GM12878 (cell line): Measurements from ENCODE around the gene EHD4. TPM values are rescaled to one million over a fixed set of nuclear protein-coding genes. Genes with fewer than 3 reads are reported as not detected.

ENCODE experiments used
- ATAC-seq: fragments of 200-7000 bp; cut with Tn5 transposase; 3 replicates; pipeline ENCODE4 v1.9.1; 2020; ENCODE audit warnings: mild to moderate bottlenecking, moderate library complexity
- BruUV-seq: library from RNA; stranded (reverse); fragments of 400-500 nt; replicated peaks from 2 replicates; lab custom pipeline; 2021; lab: Mats Ljungman, UMichigan
- CTCF ChIA-PET: fragments of 300-600 bp; sonication (Branson Sonifier 250); formaldehyde crosslinking; extraction: SDS; loops from one replicate; lab custom pipeline; 2021; ENCODE audit warnings: inconsistent platforms; lab: Yijun Ruan, JAX
- POLR2A ChIA-PET: fragments of 350-600 bp; formaldehyde crosslinking; extraction: SDS; loops from one replicate; lab custom pipeline; 2021; ENCODE audit warnings: inconsistent platforms; lab: Charles Lee
- RAD21 ChIA-PET: fragments of 300-600 bp; sonication (Branson Sonifier 250); formaldehyde crosslinking; loops from one replicate; lab custom pipeline; 2023; ENCODE audit warnings: antibody characterized with exemption; ENCODE audit not compliant: unreplicated experiment; lab: Charles Lee
- SMC1A ChIA-PET: fragments of 300-600 bp; sonication (Branson Sonifier 250); formaldehyde crosslinking; loops from one replicate; lab custom pipeline; 2023; ENCODE audit not compliant: unreplicated experiment, uncharacterized antibody; lab: Charles Lee
- DNase-seq: peaks from one replicate; pipeline ENCODE4 v3.0.0-alpha.2; 2011; ENCODE audit warnings: low read depth, low spot score
- FAIRE-seq: peaks from 3 replicates; lab custom pipeline; 2011; peaks lifted over from hg19 to GRCh38; lab: Jason Lieb, UNC
- H2AFZ ChIP-seq: 2 replicates; pipeline ENCODE4 v1.6.0; 2011; ENCODE audit warnings: low read depth, low read length, control low read depth; ENCODE audit not compliant: control insufficient read depth
- H3K27ac ChIP-seq: 2 replicates; pipeline ENCODE4 v1.5.1; 2011; ENCODE audit warnings: control low read depth; ENCODE audit not compliant: control insufficient read depth, insufficient read depth
- H3K27me3 ChIP-seq, 2 experiments: replicated peaks in 1 of 2; 2 replicates each; pipeline versions ENCODE4 v1.6.0 to v1.6.1; 2011; ENCODE audit warnings: low read length in 1 of 2; ENCODE audit not compliant: control insufficient read depth in 2 of 2, insufficient read depth in 2 of 2
- H3K36me3 ChIP-seq, 2 experiments: 2 replicates each; pipeline ENCODE4 v1.5.1; 2011; ENCODE audit warnings: low read length in 1 of 2; ENCODE audit not compliant: control insufficient read depth in 2 of 2, insufficient read depth in 2 of 2
- H3K4me1 ChIP-seq: 2 replicates; pipeline ENCODE4 v1.6.1; 2011; ENCODE audit warnings: mild to moderate bottlenecking, low read length, moderate library complexity, mixed read lengths; ENCODE audit not compliant: control insufficient read depth, insufficient read depth
- H3K4me2 ChIP-seq: 2 replicates; pipeline ENCODE4 v1.6.0; 2011; ENCODE audit warnings: control low read depth; ENCODE audit not compliant: control insufficient read depth, insufficient read depth
- H3K4me3 ChIP-seq: fragments of 200-600 bp; sonication (generic); 2 replicates; pipeline ENCODE4 v1.5.1; 2016
- H3K79me2 ChIP-seq: 2 replicates; pipeline ENCODE4 v1.6.0; 2011; ENCODE audit warnings: low read length; ENCODE audit not compliant: control insufficient read depth, insufficient read depth
- H3K9ac ChIP-seq: 2 replicates; pipeline ENCODE4 v1.8.0; 2011; ENCODE audit warnings: low read length, control low read depth, mixed read lengths; ENCODE audit not compliant: control insufficient read depth, insufficient read depth
- H3K9me3 ChIP-seq: replicated peaks from 3 replicates; pipeline ENCODE4 v1.5.1; 2011; ENCODE audit warnings: mild to moderate bottlenecking, low read length; ENCODE audit not compliant: control insufficient read depth, insufficient read depth
- H4K20me1 ChIP-seq: 2 replicates; pipeline ENCODE4 v1.6.0; 2011; ENCODE audit not compliant: control insufficient read depth, insufficient read depth
- BRCA1 ChIP-seq: IDR thresholded peaks from 2 replicates; pipeline ENCODE4 v1.6.1; 2011; ENCODE audit warnings: low read depth, low read length, improper control_type of control experiment
- CHD4 ChIP-seq: fragments of 200-600 bp; sonication (generic); IDR thresholded peaks from 2 replicates; pipeline ENCODE4 v1.6.1; 2016; ENCODE audit warnings: mild to moderate bottlenecking
- GATAD2B ChIP-seq: fragments of 450-650 bp; conservative IDR thresholded peaks from 2 replicates; pipeline ENCODE4 v1.6.1; 2017; ENCODE audit warnings: low read depth, mild to moderate bottlenecking, moderate library complexity
- KAT2A ChIP-seq: conservative IDR thresholded peaks from 2 replicates; pipeline ENCODE4 v1.6.1; 2011; ENCODE audit warnings: low read depth, low read length; ENCODE audit not compliant: control insufficient read depth
- MTA3 ChIP-seq: IDR thresholded peaks from 2 replicates; pipeline ENCODE4 v1.6.1; 2012; ENCODE audit warnings: low read length, inconsistent platforms, borderline replicate concordance
- ZNF217 ChIP-seq: fragments of 450-650 bp; IDR thresholded peaks from 2 replicates; pipeline ENCODE4 v1.6.1; 2017; ENCODE audit warnings: antibody characterized with exemption, mild to moderate bottlenecking
- WGBS: methylation state at CpG from one replicate; pipeline ENCODE4 v1.1.6; 2016; ENCODE audit warnings: low lambda C conversion rate; ENCODE audit not compliant: insufficient replicate concordance, insufficient coverage; ENCODE audit errors: missing lambda C conversion rate; 5-methylcytosine and 5-hydroxymethylcytosine counted together
- in situ Hi-C: fragments of 300-500 bp; cut with MboI; formaldehyde crosslinking; loops from 9 replicates; pipeline ENCODE4 v1.14.3; 2018; ENCODE audit warnings: mixed read lengths
- intact Hi-C: fragments of 100-400 bp; cut with micrococcal nuclease; formaldehyde crosslinking; loops from one replicate; pipeline ENCODE4 v1.14.2; 2022; ENCODE audit not compliant: unreplicated experiment
- polyA plus RNA-seq, 11 experiments: library from polyadenylated mRNA; depleted of rRNA in 4 of 11; unstranded in 6 of 11; stranded (reverse) in 5 of 11; fragments of >200 nt; fragmentation: Nextera tagmentation in 4 of 11; fragmentation: Illumina TruSeq in 1 of 11; extraction: Ambion mirVana in 4 of 11; extraction: Trizol in 1 of 11; gene quantifications; 1 replicate in 1 of 11; 2 replicates in 10 of 11; pipeline versions ENCODE4 v1.2.1 to v1.2.3, GENCODE V29; 2011 to 2016; ENCODE audit warnings: inconsistent platforms in 2 of 11, missing spikeins in 2 of 11, low read depth in 1 of 11
- total RNA-seq, 4 experiments: library from RNA; depleted of rRNA in 3 of 4; stranded (reverse); fragments of >200 nt in 3 of 4; fragmentation: Illumina TruSeq in 1 of 4; extraction: Trizol in 1 of 4; gene quantifications; 2 replicates each; pipeline versions ENCODE4 v1.2.1 to v1.2.3, GENCODE V29; 2013 to 2021
- TF ChIP-seq, protein P1 (sequence below): IDR thresholded peaks from 2 replicates; pipeline ENCODE4 v1.6.1; 2012; ENCODE audit warnings: improper control_type of control experiment, low read depth, low read length; ENCODE audit not compliant: insufficient replicate concordance
- TF ChIP-seq, protein P2 (sequence below): fragments of 450-650 bp; conservative IDR thresholded peaks from 2 replicates; pipeline ENCODE4 v1.6.1; 2017; ENCODE audit warnings: mild to moderate bottlenecking, moderate library complexity

The EHD4 gene
- total and polyA plus RNA-seq, 10 of the 15 experiments (the other 5 are each of a cell fraction or from before 2014, with no cell fraction given), result 4.2 to 62.9 (median 44.7) TPM

DNA sequence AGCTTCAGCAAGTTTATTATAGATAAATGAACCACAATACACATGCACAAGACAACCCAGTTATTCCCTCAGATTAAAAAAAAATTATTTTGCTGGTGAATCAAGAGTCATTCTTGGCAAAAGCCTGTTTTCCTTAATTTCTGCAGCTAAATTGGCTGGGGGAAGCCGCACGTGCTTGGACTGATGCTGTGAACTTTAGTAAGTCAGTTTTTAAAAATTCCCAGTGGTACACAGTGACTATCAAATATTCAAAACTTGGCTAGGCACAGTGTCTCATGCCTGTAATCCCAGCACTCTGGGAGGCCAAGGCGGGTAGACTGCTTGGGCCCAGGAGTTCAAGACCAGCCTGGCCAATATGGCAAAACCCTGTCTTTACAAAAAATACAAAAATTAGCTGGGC, 23.9 kb downstream of the EHD4 start:
- no peaks in the 10 kb centered on the region for H3K9me3 ChIP-seq
- CTCF ChIA-PET, result interaction anchor here (1.4 kb wide), 2 partner anchors 10 to 15 kb away, joined by 3 read pairs; no protein-coding TSS in a partner anchor

DNA sequence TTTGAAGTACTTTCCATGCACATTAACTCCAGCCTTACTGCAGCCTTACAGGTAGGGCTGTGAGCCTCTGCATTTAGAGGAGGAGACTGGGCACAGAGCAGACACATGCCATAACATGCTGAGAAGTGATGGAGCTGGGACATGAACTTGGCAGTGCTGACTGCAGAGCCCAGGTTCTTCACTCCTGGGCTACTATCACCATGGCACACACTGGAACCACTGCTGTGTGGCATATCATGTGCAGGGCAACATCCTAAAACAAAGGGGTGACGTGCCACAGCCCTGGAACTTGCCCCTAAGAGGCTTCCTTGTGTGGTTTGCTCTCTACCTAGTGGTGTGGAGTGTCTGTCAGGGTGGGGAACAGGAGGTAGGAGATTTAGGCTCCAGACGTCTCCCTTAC, 25.4 kb downstream of the EHD4 start:
- Histone ChIP-seq H3K4me2 (no peak overlapping the region), H4K20me1 (peaks cover 5% of the 10 kb centered on the region), H3K36me3 (peaks cover 31 to 47% of the 10 kb centered on the region in 2 experiments), H3K9ac (no peak overlapping the region), H3K9me3 (no peaks in the 10 kb centered on the region), H3K27me3 (no peaks in the 10 kb centered on the region), H3K27ac (no peak overlapping the region), H2AFZ (no peak overlapping the region), H3K4me3 (no peak overlapping the region), H3K4me1 (no peaks in the 10 kb centered on the region), H3K79me2 (peaks cover 13% of the 10 kb centered on the region)
- BruUV-seq, result no TSS peak
- intact Hi-C loops, result no loop called here
- ChIA-PET SMC1A (no interaction called here), POLR2A (interaction anchor here (1.8 kb wide), 1 partner anchor 9 kb away, joined by 4 read pairs; no protein-coding TSS in a partner anchor), RAD21 (no interaction called here), CTCF (no interaction called here)
- no peak; the same call in 1 of the 3 replicates for ATAC-seq
- FAIRE-seq, result no peak
- 51% methylated on average over 2 of the region's 2 CpGs for WGBS
- DNase-seq, result no peak
- in situ Hi-C loops, result no loop called here
- no peak for TF ChIP-seq ZNF217
- no peak for TF ChIP-seq MTA3
- TF ChIP-seq, protein P1, sequence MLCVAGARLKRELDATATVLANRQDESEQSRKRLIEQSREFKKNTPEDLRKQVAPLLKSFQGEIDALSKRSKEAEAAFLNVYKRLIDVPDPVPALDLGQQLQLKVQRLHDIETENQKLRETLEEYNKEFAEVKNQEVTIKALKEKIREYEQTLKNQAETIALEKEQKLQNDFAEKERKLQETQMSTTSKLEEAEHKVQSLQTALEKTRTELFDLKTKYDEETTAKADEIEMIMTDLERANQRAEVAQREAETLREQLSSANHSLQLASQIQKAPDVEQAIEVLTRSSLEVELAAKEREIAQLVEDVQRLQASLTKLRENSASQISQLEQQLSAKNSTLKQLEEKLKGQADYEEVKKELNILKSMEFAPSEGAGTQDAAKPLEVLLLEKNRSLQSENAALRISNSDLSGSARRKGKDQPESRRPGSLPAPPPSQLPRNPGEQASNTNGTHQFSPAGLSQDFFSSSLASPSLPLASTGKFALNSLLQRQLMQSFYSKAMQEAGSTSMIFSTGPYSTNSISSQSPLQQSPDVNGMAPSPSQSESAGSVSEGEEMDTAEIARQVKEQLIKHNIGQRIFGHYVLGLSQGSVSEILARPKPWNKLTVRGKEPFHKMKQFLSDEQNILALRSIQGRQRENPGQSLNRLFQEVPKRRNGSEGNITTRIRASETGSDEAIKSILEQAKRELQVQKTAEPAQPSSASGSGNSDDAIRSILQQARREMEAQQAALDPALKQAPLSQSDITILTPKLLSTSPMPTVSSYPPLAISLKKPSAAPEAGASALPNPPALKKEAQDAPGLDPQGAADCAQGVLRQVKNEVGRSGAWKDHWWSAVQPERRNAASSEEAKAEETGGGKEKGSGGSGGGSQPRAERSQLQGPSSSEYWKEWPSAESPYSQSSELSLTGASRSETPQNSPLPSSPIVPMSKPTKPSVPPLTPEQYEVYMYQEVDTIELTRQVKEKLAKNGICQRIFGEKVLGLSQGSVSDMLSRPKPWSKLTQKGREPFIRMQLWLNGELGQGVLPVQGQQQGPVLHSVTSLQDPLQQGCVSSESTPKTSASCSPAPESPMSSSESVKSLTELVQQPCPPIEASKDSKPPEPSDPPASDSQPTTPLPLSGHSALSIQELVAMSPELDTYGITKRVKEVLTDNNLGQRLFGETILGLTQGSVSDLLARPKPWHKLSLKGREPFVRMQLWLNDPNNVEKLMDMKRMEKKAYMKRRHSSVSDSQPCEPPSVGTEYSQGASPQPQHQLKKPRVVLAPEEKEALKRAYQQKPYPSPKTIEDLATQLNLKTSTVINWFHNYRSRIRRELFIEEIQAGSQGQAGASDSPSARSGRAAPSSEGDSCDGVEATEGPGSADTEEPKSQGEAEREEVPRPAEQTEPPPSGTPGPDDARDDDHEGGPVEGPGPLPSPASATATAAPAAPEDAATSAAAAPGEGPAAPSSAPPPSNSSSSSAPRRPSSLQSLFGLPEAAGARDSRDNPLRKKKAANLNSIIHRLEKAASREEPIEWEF, result no peak
- TF ChIP-seq CHD4, result no peak
- TF ChIP-seq KAT2A, result no peak
- TF ChIP-seq BRCA1, result no peak
- TF ChIP-seq, protein P2, sequence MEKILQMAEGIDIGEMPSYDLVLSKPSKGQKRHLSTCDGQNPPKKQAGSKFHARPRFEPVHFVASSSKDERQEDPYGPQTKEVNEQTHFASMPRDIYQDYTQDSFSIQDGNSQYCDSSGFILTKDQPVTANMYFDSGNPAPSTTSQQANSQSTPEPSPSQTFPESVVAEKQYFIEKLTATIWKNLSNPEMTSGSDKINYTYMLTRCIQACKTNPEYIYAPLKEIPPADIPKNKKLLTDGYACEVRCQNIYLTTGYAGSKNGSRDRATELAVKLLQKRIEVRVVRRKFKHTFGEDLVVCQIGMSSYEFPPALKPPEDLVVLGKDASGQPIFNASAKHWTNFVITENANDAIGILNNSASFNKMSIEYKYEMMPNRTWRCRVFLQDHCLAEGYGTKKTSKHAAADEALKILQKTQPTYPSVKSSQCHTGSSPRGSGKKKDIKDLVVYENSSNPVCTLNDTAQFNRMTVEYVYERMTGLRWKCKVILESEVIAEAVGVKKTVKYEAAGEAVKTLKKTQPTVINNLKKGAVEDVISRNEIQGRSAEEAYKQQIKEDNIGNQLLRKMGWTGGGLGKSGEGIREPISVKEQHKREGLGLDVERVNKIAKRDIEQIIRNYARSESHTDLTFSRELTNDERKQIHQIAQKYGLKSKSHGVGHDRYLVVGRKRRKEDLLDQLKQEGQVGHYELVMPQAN, result no peak

More for the DNA sequence above, 23.9 kb downstream of the EHD4 start:
- no peak for DNase-seq
- no peak for FAIRE-seq
- Histone ChIP-seq H3K4me1 (no peaks in the 10 kb centered on the region), H3K79me2 (peaks cover 13% of the 10 kb centered on the region)
- POLR2A ChIA-PET, result interaction anchor here (1.0 kb wide), 1 partner anchor 27 kb away, joined by 3 read pairs; no protein-coding TSS in a partner anchor
- TF ChIP-seq GATAD2B, result no peak
- TF ChIP-seq, all 136 proteins: peak for 0
- intact Hi-C loops, result no loop called here
- no peak for ATAC-seq
- no peak overlapping the region for H2AFZ ChIP-seq
- H3K27ac ChIP-seq, result no peak overlapping the region
- peaks cover 29 to 39% of the 10 kb centered on the region in 2 experiments for H3K36me3 ChIP-seq
- H3K4me3 ChIP-seq, result no peak overlapping the region
- BruUV-seq, result no TSS peak
- 99% methylated on average over 3 of the region's 3 CpGs for WGBS
- ChIA-PET SMC1A (interaction anchor here (0.8 to 2.2 kb wide), 4 partner anchors 11 to 326 kb away, joined by 3 to 7 read pairs (median 3); no protein-coding TSS in a partner anchor), RAD21 (no interaction called here)
- H3K9ac ChIP-seq, result no peak overlapping the region
- in situ Hi-C loops, result no loop called here
- peaks cover 5% of the 10 kb centered on the region for H4K20me1 ChIP-seq
- H3K27me3 ChIP-seq, result no peaks in the 10 kb centered on the region
- H3K4me2 ChIP-seq, result no peak overlapping the region
